NCI-H1417 (cell line): ENCODE measurements around the gene AGPAT2.
A peak's percentile ranks its signal among the peaks of the same experiment; 100 is the strongest.

Experiments used
- DNase-seq, 3 experiments: peaks; one replicate each; lab custom pipeline; 2025; lab: John Stamatoyannopoulos, UW

Gene AGPAT2

GRCh38 chr9:136625101-136626065, 61.9 kb downstream of the AGPAT2 start:
- peak in 1 of 3 experiments; percentile 42 for DNase-seq

GRCh38 chr9:136624184-136624951, 62.9 kb downstream of the AGPAT2 start:
- DNase-seq: no peak

- DNase-seq: peak; percentile 32 to 57 (median 44)
Observed at GRCh38 chr9:136623842-136624183, 63.4 kb downstream of the AGPAT2 start.
